OCI-LY3 (cell line): ENCODE data around the gene RTBDN.

Experiments
- CTCF ChIP-seq: fragments of 200-600, 300-600 bp; sonication (generic); IDR thresholded peaks from 2 replicates; pipeline ENCODE4 v1.5.1; 2014; ENCODE audit warnings: antibody characterized with exemption, low read length, low read depth
- EZH2phosphoT487 ChIP-seq: fragments of 200-600 bp; shearing (Covaris generic); IDR thresholded peaks from 2 replicates; pipeline ENCODE4 v1.6.1; 2018; ENCODE audit warnings: antibody characterized with exemption, mixed run types, low read depth

DNA sequence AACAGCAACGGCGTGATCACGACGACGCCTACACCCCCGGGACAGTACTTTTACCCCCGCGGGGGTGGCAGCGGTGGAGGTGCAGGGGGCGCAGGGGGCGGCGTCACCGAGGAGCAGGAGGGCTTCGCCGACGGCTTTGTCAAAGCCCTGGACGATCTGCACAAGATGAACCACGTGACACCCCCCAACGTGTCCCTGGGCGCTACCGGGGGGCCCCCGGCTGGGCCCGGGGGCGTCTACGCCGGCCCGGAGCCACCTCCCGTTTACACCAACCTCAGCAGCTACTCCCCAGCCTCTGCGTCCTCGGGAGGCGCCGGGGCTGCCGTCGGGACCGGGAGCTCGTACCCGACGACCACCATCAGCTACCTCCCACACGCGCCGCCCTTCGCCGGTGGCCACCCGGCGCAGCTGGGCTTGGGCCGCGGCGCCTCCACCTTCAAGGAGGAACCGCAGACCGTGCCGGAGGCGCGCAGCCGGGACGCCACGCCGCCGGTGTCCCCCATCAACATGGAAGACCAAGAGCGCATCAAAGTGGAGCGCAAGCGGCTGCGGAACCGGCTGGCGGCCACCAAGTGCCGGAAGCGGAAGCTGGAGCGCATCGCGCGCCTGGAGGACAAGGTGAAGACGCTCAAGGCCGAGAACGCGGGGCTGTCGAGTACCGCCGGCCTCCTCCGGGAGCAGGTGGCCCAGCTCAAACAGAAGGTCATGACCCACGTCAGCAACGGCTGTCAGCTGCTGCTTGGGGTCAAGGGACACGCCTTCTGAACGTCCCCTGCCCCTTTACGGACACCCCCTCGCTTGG is 42.1 kb downstream of the RTBDN start:
- no peak for TF ChIP-seq CTCF
- no peak for TF ChIP-seq EZH2phosphoT487
